Gastrocnemius medialis (tissue), 4 donors: ENCODE data around the gene DPYD.

Source experiments
- POLR2A ChIP-seq, 2 donors: fragments of 450-650 bp; IDR thresholded peaks; one replicate each; pipeline ENCODE4 v1.6.1; 2017; ENCODE audit warnings: antibody characterized with exemption in 2 of 2, mild to moderate bottlenecking in 2 of 2, moderate library complexity in 2 of 2
- TF ChIP-seq, protein P1 (sequence below), 5 experiments: fragments of 450-650 bp in 3 of 5; fragments of 200-600 bp in 2 of 5; sonication (generic) in 2 of 5; IDR thresholded peaks in 4 of 5; conservative IDR thresholded peaks in 1 of 5; 1 replicate in 4 of 5; 2 replicates in 1 of 5; pipeline ENCODE4 v1.5.1; 2016 to 2019; ENCODE audit warnings: antibody characterized with exemption in 5 of 5, mild to moderate bottlenecking in 3 of 5, moderate library complexity in 3 of 5

- TF ChIP-seq, protein P1, sequence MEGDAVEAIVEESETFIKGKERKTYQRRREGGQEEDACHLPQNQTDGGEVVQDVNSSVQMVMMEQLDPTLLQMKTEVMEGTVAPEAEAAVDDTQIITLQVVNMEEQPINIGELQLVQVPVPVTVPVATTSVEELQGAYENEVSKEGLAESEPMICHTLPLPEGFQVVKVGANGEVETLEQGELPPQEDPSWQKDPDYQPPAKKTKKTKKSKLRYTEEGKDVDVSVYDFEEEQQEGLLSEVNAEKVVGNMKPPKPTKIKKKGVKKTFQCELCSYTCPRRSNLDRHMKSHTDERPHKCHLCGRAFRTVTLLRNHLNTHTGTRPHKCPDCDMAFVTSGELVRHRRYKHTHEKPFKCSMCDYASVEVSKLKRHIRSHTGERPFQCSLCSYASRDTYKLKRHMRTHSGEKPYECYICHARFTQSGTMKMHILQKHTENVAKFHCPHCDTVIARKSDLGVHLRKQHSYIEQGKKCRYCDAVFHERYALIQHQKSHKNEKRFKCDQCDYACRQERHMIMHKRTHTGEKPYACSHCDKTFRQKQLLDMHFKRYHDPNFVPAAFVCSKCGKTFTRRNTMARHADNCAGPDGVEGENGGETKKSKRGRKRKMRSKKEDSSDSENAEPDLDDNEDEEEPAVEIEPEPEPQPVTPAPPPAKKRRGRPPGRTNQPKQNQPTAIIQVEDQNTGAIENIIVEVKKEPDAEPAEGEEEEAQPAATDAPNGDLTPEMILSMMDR (IDR thresholded peaks at IDR 0.05 in 4 of 5, conservative IDR thresholded peaks at IDR 0.05 in 1 of 5): no peak
- TF ChIP-seq POLR2A (IDR thresholded peaks at IDR 0.05): no peak
These were observed 298.9 kb downstream of the DPYD start for GRCh38 chr1:97621955-97622354.
